Gastrocnemius medialis (tissue), 4 donors: ENCODE measurements around the gene TSSC4.

Experiments
- CTCF ChIP-seq, 5 experiments: fragments of 450-650 bp in 3 of 5; fragments of 200-600 bp in 2 of 5; sonication (generic) in 2 of 5; IDR thresholded peaks in 4 of 5; conservative IDR thresholded peaks in 1 of 5; 1 replicate in 4 of 5; 2 replicates in 1 of 5; pipeline ENCODE4 v1.5.1; 2016 to 2019; ENCODE audit warnings: antibody characterized with exemption in 5 of 5, mild to moderate bottlenecking in 3 of 5, moderate library complexity in 3 of 5
- POLR2A ChIP-seq, 2 donors: fragments of 450-650 bp; IDR thresholded peaks; one replicate each; pipeline ENCODE4 v1.6.1; 2017; ENCODE audit warnings: antibody characterized with exemption in 2 of 2, mild to moderate bottlenecking in 2 of 2, moderate library complexity in 2 of 2

DNA sequence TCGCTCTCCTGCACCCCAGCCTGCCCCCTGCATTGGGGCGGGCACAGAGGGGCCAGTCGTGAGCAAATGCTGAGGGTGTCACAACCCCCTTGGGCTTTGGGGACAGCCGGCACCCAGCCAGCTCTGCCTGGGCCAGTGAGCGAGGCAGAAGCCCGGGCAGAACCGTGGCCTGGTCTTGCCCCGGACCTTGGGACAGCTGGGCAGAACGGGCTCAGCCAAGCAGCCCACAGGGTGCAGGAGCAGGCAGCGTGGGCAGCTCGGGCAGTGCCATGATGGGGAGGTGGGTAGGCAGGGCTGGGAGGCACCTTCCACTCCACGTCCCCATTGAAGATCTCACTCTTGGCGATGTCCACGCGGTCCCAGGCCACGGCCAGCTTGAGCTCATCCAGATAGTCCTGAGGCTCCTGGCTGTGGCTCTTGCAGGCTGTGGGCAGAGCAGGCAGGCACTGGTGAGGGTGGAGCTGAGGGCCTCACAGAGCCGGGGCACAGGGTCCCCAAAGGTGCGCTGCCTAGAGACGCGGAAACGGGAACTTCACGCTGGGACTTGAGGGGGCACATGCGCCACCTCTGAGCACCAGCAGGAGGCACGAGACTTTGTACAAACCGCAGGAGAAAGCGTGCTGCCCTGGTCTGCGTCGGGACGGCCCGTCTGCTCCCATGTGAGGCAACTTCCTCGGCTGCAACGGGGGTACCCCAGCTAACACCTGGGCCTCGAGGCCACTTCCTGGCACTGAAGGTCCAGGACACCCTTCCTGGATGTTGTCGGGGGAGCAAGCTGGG is 15.2 kb downstream of the TSSC4 start:
- TF ChIP-seq CTCF (IDR thresholded peaks at IDR 0.05 in 4 of 5, conservative IDR thresholded peaks at IDR 0.05 in 1 of 5), result no peak
- TF ChIP-seq POLR2A (IDR thresholded peaks at IDR 0.05), result no peak
